CD4-positive, alpha-beta T cell treated with Interferon alpha-2 for 1 hour (primary cell): ENCODE data around the gene DQX1.

ENCODE experiments used
- DNase-seq, 2 donors: peaks; one replicate each; pipeline ENCODE4 v3.0.0-alpha.2; 2020 to 2022

The DQX1 gene

GRCh38 chr2:74507926-74508520 lies 18.0 kb downstream of the DQX1 start:
- peak in 1 of 2 donors; percentile 28 for DNase-seq

GRCh38 chr2:74507145-74507925 lies 18.7 kb downstream of the DQX1 start, which contains the start of gene PCGF1:
PCGF1 (minus strand) TSS chr2:74507695; CDS start chr2:74507668, 27 bp downstream.
- peak; percentile 98 for DNase-seq

- DNase-seq: no peak
Observed at GRCh38 chr2:74505448-74506246, 20.4 kb downstream of the DQX1 start.

GRCh38 chr2:74504591-74504990 lies 21.4 kb downstream of the DQX1 start:
- DNase-seq: no peak

- no peak for DNase-seq
Observed at GRCh38 chr2:74503506-74504475, 22.2 kb downstream of the DQX1 start.

GRCh38 chr2:74502720-74503505 lies 23.1 kb downstream of the DQX1 start:
- peak; percentile 47 to 70 for DNase-seq

GRCh38 chr2:74502147-74502719 lies 23.8 kb downstream of the DQX1 start:
- no peak for DNase-seq

GRCh38 chr2:74501335-74502071 lies 24.5 kb downstream of the DQX1 start:
- no peak for DNase-seq

GRCh38 chr2:74500578-74500946 lies 25.5 kb downstream of the DQX1 start:
- no peak for DNase-seq

- DNase-seq: no peak
Observed at GRCh38 chr2:74499940-74500577, 26.0 kb downstream of the DQX1 start.

GRCh38 chr2:74499267-74499939 lies 26.6 kb downstream of the DQX1 start, which contains the start of gene LBX2:
LBX2 (minus strand) TSS chr2:74499603; CDS start chr2:74499537, 66 bp downstream.
- DNase-seq: no peak

- peak in 1 of 2 donors; percentile 14 for DNase-seq
Observed at GRCh38 chr2:74498500-74499266, 27.3 kb downstream of the DQX1 start.

GRCh38 chr2:74497777-74498499 lies 28.1 kb downstream of the DQX1 start:
- DNase-seq: peak in 1 of 2 donors; percentile 33

- DNase-seq: no peak
Observed at GRCh38 chr2:74496997-74497776, 28.8 kb downstream of the DQX1 start.

GRCh38 chr2:74495440-74495839 lies 30.6 kb downstream of the DQX1 start:
- DNase-seq: no peak

- DNase-seq: no peak
Observed at GRCh38 chr2:74493546-74493945, 32.5 kb downstream of the DQX1 start.
